Forelimb muscle (tissue), 1 donor: ENCODE results near the gene CTNNAL1. TPM values are rescaled to one million over a fixed set of nuclear protein-coding genes. Genes with fewer than 3 reads are reported as not detected.

ENCODE experiments used
- DNase-seq: peaks from one replicate; pipeline ENCODE4 v3.0.0-alpha.2; 2013; ENCODE audit warnings: low read depth
- polyA plus RNA-seq: library from polyadenylated mRNA; unstranded; fragments of 120-200 nt; gene quantifications from one replicate; pipeline ENCODE4 v1.2.1, GENCODE V29; 2013; ENCODE audit not compliant: insufficient read length

Gene CTNNAL1
- polyA plus RNA-seq, 1 donor = 28.6 TPM

DNA sequence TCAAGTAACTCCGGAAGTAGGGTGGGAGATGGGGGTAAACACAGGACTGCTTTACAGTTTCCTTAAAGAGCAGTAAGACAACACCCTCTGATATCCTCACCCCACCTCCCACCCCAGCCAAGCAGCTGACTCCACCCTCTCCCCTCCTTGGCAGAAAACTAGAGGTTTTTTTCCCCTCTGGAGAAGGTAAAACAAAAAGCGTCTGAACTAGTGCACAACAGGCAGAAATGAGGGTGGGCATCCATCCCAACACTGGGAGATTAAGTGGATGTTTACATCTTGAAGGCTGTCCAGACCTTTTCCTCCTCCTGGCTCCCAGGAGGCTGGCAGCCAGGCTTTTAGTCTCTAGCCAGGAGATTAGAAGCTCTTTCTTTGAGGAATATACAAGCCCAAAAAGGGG is 13.9 kb upstream of the CTNNAL1 start:
- no peak for DNase-seq

DNA sequence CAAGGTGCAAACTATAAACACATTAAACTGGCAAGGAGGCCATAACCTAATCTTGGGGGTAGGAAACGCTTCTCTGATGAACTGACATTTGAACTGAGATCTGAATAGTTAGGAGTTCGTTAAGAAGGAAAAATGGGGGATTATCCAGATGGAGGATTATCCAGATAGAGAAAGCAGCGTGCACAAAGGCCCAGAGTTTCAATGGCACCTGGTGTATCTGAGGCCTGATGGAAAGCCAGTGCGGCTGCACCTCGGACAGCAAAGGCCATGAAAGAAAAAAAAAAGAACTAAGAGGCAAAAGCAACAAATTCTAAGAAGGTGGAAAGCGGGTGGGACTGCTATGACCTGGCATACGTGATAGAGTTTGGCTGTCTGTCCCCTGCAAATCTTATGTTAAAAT is 13.0 kb upstream of the CTNNAL1 start:
- no peak for DNase-seq

- no peak for DNase-seq
These were observed 9.6 kb upstream of the CTNNAL1 start for GRCh38 chr9:109022873-109023272.

- no peak for DNase-seq
These were observed 7.5 kb upstream of the CTNNAL1 start for GRCh38 chr9:109020581-109021511.

DNA sequence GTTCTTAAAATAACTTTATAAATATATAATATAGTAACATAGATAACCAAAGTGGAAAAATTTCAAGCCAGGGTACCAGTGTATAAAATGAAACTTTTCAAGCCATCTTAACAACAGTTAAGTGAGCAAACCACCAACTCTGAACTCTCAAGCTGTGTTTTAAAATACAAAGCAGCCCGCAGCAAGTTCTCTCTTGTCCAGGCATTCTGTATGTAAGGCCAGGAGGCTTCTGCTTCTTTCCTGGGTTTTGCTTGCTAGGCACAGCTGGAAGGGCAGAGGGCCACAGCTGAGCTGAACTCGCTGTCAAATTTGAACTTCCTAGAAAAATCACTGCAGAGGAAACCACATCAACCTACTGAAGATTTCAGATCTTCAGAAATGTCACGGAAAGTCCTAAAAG is 6.8 kb upstream of the CTNNAL1 start:
- DNase-seq = no peak

GRCh38 chr9:109019420-109019819 is 6.1 kb upstream of the CTNNAL1 start:
- DNase-seq = no peak

GRCh38 chr9:109017493-109017892 is 4.2 kb upstream of the CTNNAL1 start:
- DNase-seq = no peak

GRCh38 chr9:109017061-109017460 is 3.8 kb upstream of the CTNNAL1 start:
- no peak for DNase-seq

DNA sequence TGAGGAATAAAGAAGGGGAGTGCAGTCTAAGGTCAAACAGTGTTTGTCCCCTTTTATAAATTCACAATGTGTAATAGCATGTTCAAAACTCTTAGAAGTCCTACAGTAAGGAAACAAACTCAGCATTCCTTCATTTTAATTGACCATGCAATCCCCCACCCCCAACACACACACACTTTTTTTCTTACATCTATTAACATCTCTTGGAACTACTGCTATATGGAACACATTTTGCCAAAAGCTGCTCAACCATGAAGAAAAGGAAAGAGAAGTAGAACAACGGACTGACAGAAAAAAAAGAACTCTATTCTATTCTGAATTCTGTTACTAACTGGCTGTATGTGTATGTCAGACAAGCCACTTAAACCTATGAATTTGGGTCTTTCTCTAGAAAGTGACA is 2.8 kb upstream of the CTNNAL1 start:
- no peak for DNase-seq

- no peak for DNase-seq
These were observed 1.4 kb upstream of the CTNNAL1 start for GRCh38 chr9:109014608-109015280.

DNA sequence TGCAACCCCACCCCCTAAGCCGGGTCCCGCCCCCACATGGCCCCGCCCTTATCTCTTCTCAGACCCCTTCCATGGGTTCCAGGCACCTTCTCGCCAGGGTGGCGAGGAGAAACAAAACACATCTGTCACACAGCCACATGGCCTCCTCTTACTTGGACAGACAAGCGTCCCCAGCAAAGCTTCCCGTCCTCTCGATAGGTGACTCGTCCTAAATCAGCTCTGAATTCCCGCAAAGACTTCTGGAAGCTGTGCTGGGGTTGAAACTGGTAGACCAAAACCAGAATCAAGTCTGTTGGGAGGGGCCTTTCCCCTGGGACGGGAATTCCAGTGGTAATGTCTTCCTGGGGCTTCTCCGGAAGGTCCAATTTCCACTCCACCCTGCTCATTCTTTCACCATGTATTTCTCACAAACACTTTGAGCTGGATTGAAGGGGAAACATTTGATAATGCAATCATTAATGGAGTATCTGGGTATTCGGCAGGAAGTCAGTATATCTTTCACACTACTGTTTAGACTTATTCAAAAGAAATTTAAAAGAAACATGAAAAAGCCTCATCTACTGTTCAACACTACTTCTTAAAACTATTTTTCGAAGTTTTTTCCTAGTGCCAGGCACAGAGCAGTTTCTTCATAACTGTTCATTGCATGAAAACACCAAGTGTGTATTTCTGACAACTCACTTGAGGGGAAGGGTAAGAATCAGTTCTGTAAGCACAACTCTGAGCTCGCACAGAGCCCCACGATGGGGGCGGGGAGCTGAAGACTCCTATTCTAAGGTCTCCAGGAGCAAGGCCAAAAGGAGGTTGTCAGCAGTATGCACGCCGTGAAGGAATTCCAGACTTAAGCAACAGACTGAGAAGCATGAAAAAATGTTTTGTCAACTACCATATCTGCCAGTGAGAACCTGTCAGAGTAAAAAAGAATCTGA is 644 bp upstream of the CTNNAL1 start:
- DNase-seq = no peak

DNA sequence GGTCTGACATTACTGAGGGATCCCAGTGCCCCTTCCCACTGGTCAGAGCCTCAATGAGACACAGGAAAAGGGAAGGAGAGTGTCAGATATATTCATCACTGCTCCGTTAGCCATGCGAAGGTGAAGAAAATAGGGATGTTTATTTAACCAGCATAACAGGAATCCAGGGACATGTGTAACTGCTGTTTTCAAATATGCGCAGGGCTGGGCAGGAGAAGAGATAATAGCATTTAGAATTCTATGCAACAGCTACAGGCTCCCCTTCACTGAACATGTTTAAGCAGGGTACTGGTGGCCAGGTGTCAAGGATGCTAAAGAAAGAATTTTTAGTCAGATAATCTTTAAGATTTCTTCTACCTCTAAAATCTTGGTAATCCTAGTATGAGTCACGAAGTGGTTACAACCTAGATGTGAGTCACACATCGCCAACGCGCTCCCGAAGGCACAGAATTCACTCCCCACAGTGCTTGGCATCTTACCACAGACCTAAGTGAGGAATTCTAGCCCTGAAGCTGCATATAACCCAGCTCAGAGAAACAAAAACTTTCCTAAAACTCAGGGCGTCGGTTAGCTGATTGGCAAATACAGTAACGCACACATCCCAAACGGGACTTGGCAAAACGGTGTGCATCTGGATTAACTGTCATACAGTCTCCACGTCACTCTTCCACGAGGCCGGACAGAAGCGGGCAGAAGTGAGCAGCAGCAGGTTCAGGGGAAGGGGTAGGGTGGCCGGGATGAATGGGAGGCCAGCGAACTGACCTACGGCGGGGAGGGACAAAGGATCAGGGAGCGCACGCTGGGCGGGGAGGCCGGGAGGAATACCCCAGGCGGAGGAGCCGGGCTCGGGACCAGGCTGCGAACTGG is 1.1 kb downstream of the CTNNAL1 start:
- no peak for DNase-seq

GRCh38 chr9:109011231-109011671 is 2.0 kb downstream of the CTNNAL1 start:
- DNase-seq = no peak

DNA sequence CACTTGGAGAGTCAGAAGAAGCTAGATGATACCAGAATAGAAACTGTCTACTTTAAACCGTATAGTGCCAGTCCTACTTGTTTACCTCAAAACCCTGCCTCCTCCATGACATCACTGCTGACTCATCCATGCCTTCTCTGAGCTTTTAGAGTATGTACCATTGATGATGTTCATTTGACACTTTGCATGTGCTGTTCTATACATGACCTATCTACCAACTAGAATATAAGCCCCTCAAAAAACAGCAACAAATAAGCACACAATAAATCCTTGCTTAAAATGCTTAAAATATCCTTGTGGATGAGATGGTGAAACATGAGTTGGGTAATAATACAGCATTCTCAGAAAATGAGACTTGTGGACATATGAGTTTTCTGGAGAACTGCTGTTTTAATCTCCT is 2.6 kb downstream of the CTNNAL1 start:
- no peak for DNase-seq

- no peak for DNase-seq
These were observed 7.6 kb downstream of the CTNNAL1 start for GRCh38 chr9:109005678-109006077.

GRCh38 chr9:109003116-109003515 is 10.2 kb downstream of the CTNNAL1 start:
- DNase-seq = no peak

DNA sequence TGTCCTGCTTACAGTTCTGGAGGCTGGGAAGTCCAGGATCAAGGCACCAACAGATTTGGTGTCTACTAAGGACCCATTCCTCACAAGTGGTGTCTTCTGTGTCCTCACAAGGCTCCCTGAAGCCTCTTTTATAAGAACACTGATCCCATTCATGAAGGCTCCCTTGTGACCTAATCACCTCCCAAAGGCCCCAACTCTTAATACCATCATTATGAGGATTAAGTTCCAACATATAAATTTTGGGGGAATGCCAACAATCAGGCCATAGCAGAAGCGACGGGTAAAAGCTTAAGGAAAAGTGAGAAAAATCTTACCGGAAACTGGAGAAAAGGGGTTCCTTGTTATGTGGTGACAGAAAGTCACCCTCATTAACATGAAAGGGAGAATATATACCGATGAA is 11.2 kb downstream of the CTNNAL1 start:
- DNase-seq = no peak

DNA sequence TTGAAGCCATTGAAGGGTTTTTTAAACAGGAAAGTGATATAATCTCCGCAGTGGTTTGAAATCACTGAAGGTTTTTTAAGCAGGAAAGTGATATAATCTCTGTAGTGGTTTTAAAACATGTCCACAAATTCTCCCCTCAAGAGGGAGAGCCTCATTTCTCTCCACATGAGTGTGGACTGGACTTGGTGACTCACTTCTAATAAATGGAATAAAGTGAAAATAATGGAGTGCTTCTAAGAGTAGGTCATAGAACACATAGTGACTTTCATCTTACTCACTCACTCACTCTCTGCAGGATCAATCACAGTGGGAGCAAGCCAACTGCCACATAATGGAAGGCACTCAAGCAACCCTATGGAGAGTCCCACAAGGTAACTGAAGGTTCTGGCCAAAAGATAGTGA is 12.0 kb downstream of the CTNNAL1 start:
- no peak for DNase-seq

- no peak for DNase-seq
These were observed 16.2 kb downstream of the CTNNAL1 start for GRCh38 chr9:108997112-108997511.

GRCh38 chr9:108996643-108997042 is 16.7 kb downstream of the CTNNAL1 start:
- DNase-seq = no peak

- no peak for DNase-seq
These were observed 18.6 kb downstream of the CTNNAL1 start for GRCh38 chr9:108994695-108995094.
